HepG2 (cell line): Measurements from ENCODE around the gene BCKDHB. TPM values are rescaled to one million over a fixed set of nuclear protein-coding genes. Genes with fewer than 3 reads are reported as not detected.

Experiments used
- ATAC-seq: fragments of 200-7000 bp; cut with Tn5 transposase; 3 replicates; pipeline ENCODE4 v1.9.1; 2020; ENCODE audit warnings: mild to moderate bottlenecking, moderate library complexity
- BruUV-seq: library from RNA; stranded (reverse); fragments of 400-500 nt; replicated peaks from 2 replicates; lab custom pipeline; 2021; lab: Mats Ljungman, UMichigan
- CTCF ChIA-PET: fragments of 300-600 bp; formaldehyde crosslinking; extraction: SDS; loops from one replicate; lab custom pipeline; 2021; ENCODE audit warnings: low total read pairs, inconsistent platforms, low intra/inter-chr PET ratio; lab: Yijun Ruan, JAX
- POLR2A ChIA-PET: fragments of 350-600 bp; sonication (Branson Sonifier 250); formaldehyde crosslinking; loops from one replicate; lab custom pipeline; 2020; ENCODE audit warnings: antibody characterized with exemption, inconsistent platforms; lab: Yijun Ruan, JAX
- DNase-seq: peaks from one replicate; pipeline ENCODE4 v3.0.0-alpha.2; 2015; ENCODE audit warnings: low spot score
- FAIRE-seq: peaks from 3 replicates; lab custom pipeline; 2011; peaks lifted over from hg19 to GRCh38; lab: Jason Lieb, UNC
- H2AFZ ChIP-seq: one replicate; pipeline ENCODE4 v1.6.1; 2011; ENCODE audit warnings: low read length, inconsistent platforms
- H3K27ac ChIP-seq: fragments of 300-600 bp; 3 replicates; pipeline ENCODE4 v1.8.0; 2011; ENCODE audit warnings: mixed run types, mild to moderate bottlenecking, mixed read lengths, low read length, inconsistent platforms; ENCODE audit not compliant: insufficient read depth; ENCODE audit errors: extremely low read length
- H3K27me3 ChIP-seq, 2 experiments: fragments of 200-600 bp in 1 of 2; 2 replicates in 1 of 2; 3 replicates in 1 of 2; pipeline versions ENCODE4 v1.6.0 to v1.8.0; 2011; ENCODE audit warnings: low read length in 2 of 2, mild to moderate bottlenecking in 2 of 2, moderate library complexity in 2 of 2, inconsistent platforms in 1 of 2; ENCODE audit not compliant: insufficient read depth in 2 of 2, control insufficient read depth in 1 of 2
- H3K36me3 ChIP-seq, 2 experiments: fragments of 200-600 bp in 1 of 2; replicated peaks in 1 of 2; 2 replicates in 1 of 2; 3 replicates in 1 of 2; pipeline versions ENCODE4 v1.5.1 to v1.8.0; 2011; ENCODE audit warnings: low read length in 2 of 2, inconsistent platforms in 1 of 2; ENCODE audit not compliant: insufficient read depth in 2 of 2, control insufficient read depth in 1 of 2
- H3K4me1 ChIP-seq: 2 replicates; pipeline ENCODE4 v1.5.1; 2012; ENCODE audit warnings: low read length, inconsistent platforms; ENCODE audit not compliant: insufficient read depth
- H3K4me2 ChIP-seq: 2 replicates; pipeline ENCODE4 v1.6.0; 2011; ENCODE audit warnings: low read depth, low read length, inconsistent platforms
- H3K4me3 ChIP-seq, 3 experiments: fragments of 200-600 bp in 1 of 3; sonication (generic), shearing (Covaris generic) in 1 of 3; replicated peaks in 1 of 3; 2 replicates each; pipeline ENCODE4 v1.5.1; 2011 to 2016; ENCODE audit warnings: low read length in 3 of 3, inconsistent platforms in 2 of 3, low read depth in 2 of 3, mild to moderate bottlenecking in 2 of 3, control low read depth in 1 of 3, mixed read lengths in 1 of 3; ENCODE audit not compliant: insufficient read depth in 1 of 3
- H3K79me2 ChIP-seq: one replicate; pipeline ENCODE4 v1.6.1; 2011; ENCODE audit warnings: low read length, inconsistent platforms; ENCODE audit not compliant: insufficient read depth
- H3K9ac ChIP-seq: 2 replicates; pipeline ENCODE4 v1.6.0; 2011; ENCODE audit warnings: mild to moderate bottlenecking, low read depth, low read length, inconsistent platforms; ENCODE audit not compliant: insufficient read depth
- H3K9me3 ChIP-seq: 2 replicates; pipeline ENCODE4 v1.5.1; 2012; ENCODE audit warnings: mild to moderate bottlenecking, low read length
- H4K20me1 ChIP-seq: 2 replicates; pipeline ENCODE4 v1.6.0; 2011; ENCODE audit warnings: inconsistent platforms, mild to moderate bottlenecking, low read length, moderate library complexity; ENCODE audit not compliant: insufficient read depth
- BCL6 ChIP-seq: IDR thresholded peaks from 2 replicates; pipeline ENCODE4 v1.6.1; 2016; ENCODE audit warnings: missing genetic modification reagents, missing compliant biosample characterization
- ERF ChIP-seq: IDR thresholded peaks from 2 replicates; pipeline ENCODE4 v1.6.1; 2018; ENCODE audit warnings: missing biosample characterization, missing genetic modification reagents
- GMEB2 ChIP-seq: IDR thresholded peaks from 2 replicates; pipeline ENCODE4 v1.6.1; 2016; ENCODE audit warnings: missing biosample characterization, missing genetic modification reagents, low read depth
- HNF1A ChIP-seq, 2 experiments: sonication (generic) in 1 of 2; formaldehyde crosslinking in 1 of 2; IDR thresholded peaks; 2 replicates each; pipeline versions ENCODE4 v1.4.0 to v1.6.1; 2016 to 2020; ENCODE audit warnings: borderline replicate concordance in 1 of 2, low read depth in 1 of 2, mild to moderate bottlenecking in 1 of 2, missing genetic modification reagents in 1 of 2
- HNF4A ChIP-seq: sonication (generic); formaldehyde crosslinking; IDR thresholded peaks from 2 replicates; pipeline ENCODE4 v1.4.0; 2020; ENCODE audit warnings: missing genetic modification reagents
- KDM2A ChIP-seq: sonication (generic); formaldehyde crosslinking; IDR thresholded peaks from 2 replicates; pipeline ENCODE4 v1.4.0; 2020; ENCODE audit warnings: low read depth, missing genetic modification reagents, borderline replicate concordance
- MXD4 ChIP-seq: IDR thresholded peaks from 2 replicates; pipeline ENCODE4 v1.6.1; 2016; ENCODE audit warnings: mild to moderate bottlenecking, missing biosample characterization, missing genetic modification reagents
- PLRG1 ChIP-seq: fragments of 450-650 bp; conservative IDR thresholded peaks from 2 replicates; pipeline ENCODE4 v1.6.1; 2016
- ZBTB1 ChIP-seq: sonication (generic); formaldehyde crosslinking; IDR thresholded peaks from 2 replicates; pipeline ENCODE4 v1.4.0; 2020; ENCODE audit warnings: missing genetic modification reagents, borderline replicate concordance
- ZNF44 ChIP-seq: sonication (generic); formaldehyde crosslinking; IDR thresholded peaks from 2 replicates; pipeline ENCODE4 v1.5.1; 2020; ENCODE audit warnings: mild to moderate bottlenecking, missing genetic modification reagents
- ZNF737 ChIP-seq: sonication (generic); formaldehyde crosslinking; IDR thresholded peaks from 2 replicates; pipeline ENCODE4 v1.5.0; 2020; ENCODE audit warnings: missing genetic modification reagents, mild to moderate bottlenecking, borderline replicate concordance
- ZNF749 ChIP-seq: sonication (generic); formaldehyde crosslinking; IDR thresholded peaks from 2 replicates; pipeline ENCODE4 v1.8.0; 2022; ENCODE audit warnings: mild to moderate bottlenecking, missing genetic modification reagents, moderate library complexity, borderline replicate concordance
- WGBS: methylation state at CpG from one replicate; pipeline ENCODE4 v1.1.6; 2017; ENCODE audit warnings: low lambda C conversion rate; 5-methylcytosine and 5-hydroxymethylcytosine counted together
- in situ Hi-C: cut with HindIII; loops from 2 replicates; pipeline ENCODE4 v1.10.0; 2017; ENCODE audit warnings: low pct_unique_long_range_greater_than_20kb; ENCODE audit not compliant: extremely low pct_ligation_motif_present
- intact Hi-C: fragments of 100-400 bp; cut with micrococcal nuclease; formaldehyde crosslinking; loops from one replicate; pipeline ENCODE4 v1.10.0; 2022; ENCODE audit not compliant: unreplicated experiment
- polyA plus RNA-seq, 8 experiments: library from polyadenylated mRNA; depleted of rRNA in 3 of 8; stranded (reverse) in 7 of 8; unstranded in 1 of 8; fragments of >200 nt; fragmentation: Illumina TruSeq in 4 of 8; extraction: Trizol in 4 of 8; gene quantifications; 2 replicates each; pipeline versions ENCODE4 v1.2.1 to v1.2.3, GENCODE V29; 2011 to 2016; ENCODE audit warnings: low read depth in 4 of 8, missing spikeins in 1 of 8, mixed read lengths in 1 of 8; ENCODE audit not compliant: insufficient read depth in 1 of 8
- total RNA-seq, 5 experiments: library from RNA; depleted of rRNA; stranded (reverse); fragments of >200 nt; fragmentation: Illumina TruSeq; extraction: Trizol; gene quantifications; 2 replicates each; pipeline ENCODE4 v1.2.3, GENCODE V29; 2016; ENCODE audit warnings: low read depth in 1 of 5
- TF ChIP-seq, protein P1 (sequence below): sonication (generic); formaldehyde crosslinking; IDR thresholded peaks from 2 replicates; pipeline ENCODE4 v1.5.1; 2020; ENCODE audit warnings: mild to moderate bottlenecking, missing genetic modification reagents

The BCKDHB gene
- total and polyA plus RNA-seq, 2 of the 13 experiments (the other 11 are each of a cell fraction or from before 2014, with no cell fraction given), result 10.8 to 13.6 TPM

DNA sequence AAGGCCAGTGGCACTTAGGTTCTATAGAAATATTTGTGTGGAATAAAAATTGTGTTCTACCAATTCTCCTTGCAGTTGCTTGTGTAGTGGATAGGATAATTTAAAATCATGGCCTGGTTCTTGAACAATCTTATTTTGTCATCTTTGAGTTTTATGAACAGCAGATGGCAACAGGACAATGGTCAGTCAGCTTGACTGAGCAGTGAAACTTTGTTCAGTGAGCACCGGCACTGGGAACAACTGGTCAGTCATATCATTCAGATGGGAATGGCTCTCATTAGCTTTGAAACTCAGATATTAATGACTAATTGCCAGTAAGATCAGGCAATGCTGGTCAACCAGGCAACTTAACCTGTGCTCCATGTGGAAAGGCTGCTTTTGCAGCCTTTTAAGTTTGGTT is 129.2 kb downstream of the BCKDHB start:
- CTCF ChIA-PET, result no interaction called here
- intact Hi-C loops (no loop called here), in situ Hi-C loops (no loop called here)
- H3K9me3 ChIP-seq, result no peaks in the 10 kb centered on the region
- ATAC-seq, result no peak
- H2AFZ ChIP-seq, result no peak overlapping the region
- H3K9ac ChIP-seq, result no peak overlapping the region
- no TSS peak for BruUV-seq
- H3K4me1 ChIP-seq, result no peaks in the 10 kb centered on the region
- no peaks in the 10 kb centered on the region for H3K27me3 ChIP-seq
- no peak overlapping the region for H3K4me3 ChIP-seq
- POLR2A ChIA-PET, result no interaction called here
- no peak overlapping the region for H3K4me2 ChIP-seq
- H3K36me3 ChIP-seq, result no peaks in the 10 kb centered on the region
- no peaks in the 10 kb centered on the region for H3K79me2 ChIP-seq
- no peak for DNase-seq
- H4K20me1 ChIP-seq, result no peaks in the 10 kb centered on the region
- WGBS, result 100% methylated on average over 1 of the region's 1 CpG
- no peak overlapping the region for H3K27ac ChIP-seq
- FAIRE-seq, result no peak
- no peak for TF ChIP-seq ZNF737
- TF ChIP-seq KDM2A, result no peak
- TF ChIP-seq MXD4 (CRISPR knock-in tag), result no peak
- no peak for TF ChIP-seq PLRG1
- TF ChIP-seq ERF (CRISPR knock-in tag), result no peak
- TF ChIP-seq ZNF44 (CRISPR knock-in tag), result no peak
- no peak for TF ChIP-seq HNF1A (IDR thresholded peaks at IDR 0.05; ENCODE audit: low read depth)
- TF ChIP-seq HNF1A (CRISPR knock-in tag; IDR thresholded peaks at IDR 0.05; ENCODE audit: borderline replicate concordance), result no peak
- TF ChIP-seq ZBTB1 (CRISPR knock-in tag), result no peak
- TF ChIP-seq GMEB2 (CRISPR knock-in tag), result no peak
- no peak for TF ChIP-seq HNF4A (CRISPR knock-in tag)
- TF ChIP-seq, protein P1, sequence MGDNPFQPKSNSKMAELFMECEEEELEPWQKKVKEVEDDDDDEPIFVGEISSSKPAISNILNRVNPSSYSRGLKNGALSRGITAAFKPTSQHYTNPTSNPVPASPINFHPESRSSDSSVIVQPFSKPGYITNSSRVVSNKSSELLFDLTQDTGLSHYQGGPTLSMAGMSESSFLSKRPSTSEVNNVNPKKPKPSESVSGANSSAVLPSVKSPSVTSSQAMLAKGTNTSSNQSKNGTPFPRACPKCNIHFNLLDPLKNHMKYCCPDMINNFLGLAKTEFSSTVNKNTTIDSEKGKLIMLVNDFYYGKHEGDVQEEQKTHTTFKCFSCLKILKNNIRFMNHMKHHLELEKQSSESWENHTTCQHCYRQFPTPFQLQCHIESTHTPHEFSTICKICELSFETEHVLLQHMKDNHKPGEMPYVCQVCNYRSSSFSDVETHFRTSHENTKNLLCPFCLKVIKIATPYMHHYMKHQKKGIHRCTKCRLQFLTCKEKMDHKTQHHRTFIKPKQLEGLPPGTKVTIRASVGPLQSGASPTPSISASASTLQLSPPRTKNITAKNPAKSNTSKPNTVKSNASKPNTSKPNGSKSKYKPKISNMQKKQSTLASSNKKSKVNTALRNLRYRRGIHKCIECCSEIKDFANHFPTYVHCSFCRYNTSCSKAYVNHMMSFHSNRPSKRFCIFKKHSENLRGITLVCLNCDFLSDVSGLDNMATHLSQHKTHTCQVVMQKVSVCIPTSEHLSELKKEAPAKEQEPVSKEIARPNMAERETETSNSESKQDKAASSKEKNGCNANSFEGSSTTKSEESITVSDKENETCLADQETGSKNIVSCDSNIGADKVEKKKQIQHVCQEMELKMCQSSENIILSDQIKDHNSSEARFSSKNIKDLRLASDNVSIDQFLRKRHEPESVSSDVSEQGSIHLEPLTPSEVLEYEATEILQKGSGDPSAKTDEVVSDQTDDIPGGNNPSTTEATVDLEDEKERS (CRISPR knock-in tag), result no peak
- TF ChIP-seq BCL6 (CRISPR knock-in tag), result no peak
- TF ChIP-seq ZNF749 (CRISPR knock-in tag), result no peak
